Astrocyte (in vitro differentiated cells and primary cell): ENCODE results near the gene BORCS5.
"Not testable (repeated sequence)": the region's sequence is repeated elsewhere in the genome, so short reads cannot be mapped to it uniquely, and the experiment has no call there.

Experiments used
- CTCF ChIP-seq: IDR thresholded peaks from 2 replicates; pipeline ENCODE4 v1.5.1; 2011; ENCODE audit warnings: low read depth, mild to moderate bottlenecking, inconsistent platforms, low read length, moderate library complexity; ENCODE audit not compliant: insufficient read depth
- EZH2 ChIP-seq: IDR thresholded peaks from 2 replicates; pipeline ENCODE4 v1.6.1; 2012; ENCODE audit warnings: mild to moderate bottlenecking, low read length, inconsistent platforms; ENCODE audit not compliant: insufficient read depth

- TF ChIP-seq CTCF, EZH2: not testable (repeated sequence)
Observed at GRCh38 chr12:12409337-12409736, 52.5 kb downstream of the BORCS5 start.
